ENCODE data around the gene DMKN. TPM values are rescaled to one million over a fixed set of nuclear protein-coding genes. Genes with fewer than 3 reads are reported as not detected.
A peak's percentile ranks its signal among the peaks of the same experiment; 100 is the strongest.

DMKN gene
- polyA plus RNA-seq, 2 of the 4 experiments (the other 2 are of a cell fraction) = 21.5 to 40.6 TPM

DNA sequence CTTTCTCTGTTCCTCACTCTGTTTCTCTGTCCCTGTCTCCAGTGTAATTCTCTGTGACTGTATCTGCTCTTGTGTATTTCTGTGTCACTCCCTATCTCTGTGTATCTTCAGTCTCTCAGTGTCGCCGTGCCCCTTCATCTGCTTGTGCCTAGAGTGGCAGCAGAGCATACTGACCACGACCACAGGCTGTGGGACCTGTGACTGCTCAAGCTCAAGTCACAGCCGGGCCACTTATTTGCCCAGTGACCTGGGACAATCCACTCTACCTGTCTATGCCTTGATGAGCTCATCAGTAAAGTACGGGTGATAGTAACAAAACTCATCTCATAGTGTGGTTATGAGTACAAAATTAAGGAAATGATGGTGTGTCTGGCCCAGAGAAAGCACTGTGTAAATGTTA, 40.6 kb upstream of the DMKN start:
- CTCF ChIA-PET = interaction anchor here (0.7 to 3.2 kb wide), 3 partner anchors 11 to 58 kb away, joined by 3 to 29 read pairs (median 22); partner anchors contain the start of gene HAUS5
- no peak for ATAC-seq
- FAIRE-seq = no peak
- Histone ChIP-seq H3K4me2 (no peak overlapping the region), H3K4me1 (0 out of 3 replicates have a peak, but pooled peaks cover 6% of the 10 kb centered on the region), H3K4me3 (no peak overlapping the region), H3K27ac (no peak overlapping the region), H3K9me3 (no peaks in the 10 kb centered on the region)
- WGBS (ENCODE audit: missing lambda C conversion rate) = 44% methylated on average over 5 of the region's 5 CpGs
- TF ChIP-seq KDM1A (IDR thresholded peaks at IDR 0.05; ENCODE audit: low read depth) (no peak), HOXA7 (CRISPR knock-in tag; IDR thresholded peaks at IDR 0.05) (no peak), ZNF302 (CRISPR knock-in tag; IDR thresholded peaks at IDR 0.05) (no peak), JUN (IDR thresholded peaks at IDR 0.05) (no peak)
- TF ChIP-seq, protein P1, sequence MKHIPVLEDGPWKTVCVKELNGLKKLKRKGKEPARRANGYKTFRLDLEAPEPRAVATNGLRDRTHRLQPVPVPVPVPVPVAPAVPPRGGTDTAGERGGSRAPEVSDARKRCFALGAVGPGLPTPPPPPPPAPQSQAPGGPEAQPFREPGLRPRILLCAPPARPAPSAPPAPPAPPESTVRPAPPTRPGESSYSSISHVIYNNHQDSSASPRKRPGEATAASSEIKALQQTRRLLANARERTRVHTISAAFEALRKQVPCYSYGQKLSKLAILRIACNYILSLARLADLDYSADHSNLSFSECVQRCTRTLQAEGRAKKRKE (CRISPR knock-in tag; IDR thresholded peaks at IDR 0.05; ENCODE audit: low read depth) = no peak
- no peak for DNase-seq (ENCODE audit: low read depth in 1 of 2, low spot score in 1 of 2)
- POLR2A ChIA-PET = no interaction called here

DNA sequence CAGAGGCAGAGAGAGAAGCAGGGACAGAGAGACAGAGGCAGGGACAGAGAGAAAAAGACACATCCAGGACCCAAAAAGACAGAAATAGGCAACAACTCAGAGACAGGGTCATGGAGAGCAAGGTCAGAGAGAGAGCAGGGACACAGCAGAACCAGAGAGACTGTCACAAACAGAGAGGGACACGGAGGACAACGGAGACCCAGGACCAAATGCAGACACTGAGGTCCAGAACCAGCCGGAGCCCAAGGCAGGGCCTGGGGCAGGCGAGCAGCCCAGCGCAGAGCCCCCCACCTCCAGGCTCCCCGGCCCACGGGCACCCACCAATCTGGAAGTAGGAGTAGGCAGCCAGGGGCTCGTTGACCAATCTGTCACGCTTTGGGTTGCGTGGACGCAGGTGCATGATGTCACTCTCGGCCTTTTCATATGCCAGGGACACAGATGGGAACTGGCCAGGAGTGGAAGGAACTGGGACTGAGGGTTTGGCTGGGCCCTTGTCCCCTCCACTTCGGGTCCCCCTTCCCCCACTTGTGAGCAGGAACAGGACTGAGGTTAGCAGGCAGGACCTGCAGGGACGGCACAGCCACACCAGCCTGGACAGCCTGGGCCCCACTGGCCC, 40.0 kb upstream of the DMKN start:
- Histone ChIP-seq H3K9me3 (no peaks in the 10 kb centered on the region), H3K27ac (no peak overlapping the region), H3K4me3 (no peak overlapping the region), H3K4me2 (no peak overlapping the region), H3K4me1 (0 out of 3 replicates have a peak, but pooled peaks cover 4% of the 10 kb centered on the region)
- ChIA-PET POLR2A (no interaction called here), CTCF (interaction anchor here (0.7 to 3.0 kb wide), 2 partner anchors 12 to 43 kb away, joined by 3 to 22 read pairs; no protein-coding TSS in a partner anchor)
- TF ChIP-seq FOSL2 (IDR thresholded peaks at IDR 0.05) = no peak
- TF ChIP-seq FOSL2 (CRISPR knock-in tag; IDR thresholded peaks at IDR 0.05) = no peak
- TF ChIP-seq CHD4 (IDR thresholded peaks at IDR 0.05; ENCODE audit: borderline replicate concordance) = no peak
- TF ChIP-seq, protein P2, sequence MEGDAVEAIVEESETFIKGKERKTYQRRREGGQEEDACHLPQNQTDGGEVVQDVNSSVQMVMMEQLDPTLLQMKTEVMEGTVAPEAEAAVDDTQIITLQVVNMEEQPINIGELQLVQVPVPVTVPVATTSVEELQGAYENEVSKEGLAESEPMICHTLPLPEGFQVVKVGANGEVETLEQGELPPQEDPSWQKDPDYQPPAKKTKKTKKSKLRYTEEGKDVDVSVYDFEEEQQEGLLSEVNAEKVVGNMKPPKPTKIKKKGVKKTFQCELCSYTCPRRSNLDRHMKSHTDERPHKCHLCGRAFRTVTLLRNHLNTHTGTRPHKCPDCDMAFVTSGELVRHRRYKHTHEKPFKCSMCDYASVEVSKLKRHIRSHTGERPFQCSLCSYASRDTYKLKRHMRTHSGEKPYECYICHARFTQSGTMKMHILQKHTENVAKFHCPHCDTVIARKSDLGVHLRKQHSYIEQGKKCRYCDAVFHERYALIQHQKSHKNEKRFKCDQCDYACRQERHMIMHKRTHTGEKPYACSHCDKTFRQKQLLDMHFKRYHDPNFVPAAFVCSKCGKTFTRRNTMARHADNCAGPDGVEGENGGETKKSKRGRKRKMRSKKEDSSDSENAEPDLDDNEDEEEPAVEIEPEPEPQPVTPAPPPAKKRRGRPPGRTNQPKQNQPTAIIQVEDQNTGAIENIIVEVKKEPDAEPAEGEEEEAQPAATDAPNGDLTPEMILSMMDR (IDR thresholded peaks at IDR 0.05) = no peak
- no peak for TF ChIP-seq RCOR1 (IDR thresholded peaks at IDR 0.05; ENCODE audit: low read depth, low read length)
- no peak for TF ChIP-seq GATA3 (IDR thresholded peaks at IDR 0.05; ENCODE audit: borderline replicate concordance)
- TF ChIP-seq HEYL (CRISPR knock-in tag; IDR thresholded peaks at IDR 0.05) = no peak
- TF ChIP-seq, protein P3, sequence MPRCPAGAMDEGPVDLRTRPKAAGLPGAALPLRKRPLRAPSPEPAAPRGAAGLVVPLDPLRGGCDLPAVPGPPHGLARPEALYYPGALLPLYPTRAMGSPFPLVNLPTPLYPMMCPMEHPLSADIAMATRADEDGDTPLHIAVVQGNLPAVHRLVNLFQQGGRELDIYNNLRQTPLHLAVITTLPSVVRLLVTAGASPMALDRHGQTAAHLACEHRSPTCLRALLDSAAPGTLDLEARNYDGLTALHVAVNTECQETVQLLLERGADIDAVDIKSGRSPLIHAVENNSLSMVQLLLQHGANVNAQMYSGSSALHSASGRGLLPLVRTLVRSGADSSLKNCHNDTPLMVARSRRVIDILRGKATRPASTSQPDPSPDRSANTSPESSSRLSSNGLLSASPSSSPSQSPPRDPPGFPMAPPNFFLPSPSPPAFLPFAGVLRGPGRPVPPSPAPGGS (IDR thresholded peaks at IDR 0.05) = no peak
- no peak for TF ChIP-seq FOXS1 (CRISPR knock-in tag; IDR thresholded peaks at IDR 0.05)
- DNase-seq (ENCODE audit: low read depth in 1 of 2, low spot score in 1 of 2) = no peak
- FAIRE-seq = no peak
- WGBS (ENCODE audit: missing lambda C conversion rate) = 57% methylated on average over 14 of the region's 14 CpGs
- ATAC-seq = no peak

DNA sequence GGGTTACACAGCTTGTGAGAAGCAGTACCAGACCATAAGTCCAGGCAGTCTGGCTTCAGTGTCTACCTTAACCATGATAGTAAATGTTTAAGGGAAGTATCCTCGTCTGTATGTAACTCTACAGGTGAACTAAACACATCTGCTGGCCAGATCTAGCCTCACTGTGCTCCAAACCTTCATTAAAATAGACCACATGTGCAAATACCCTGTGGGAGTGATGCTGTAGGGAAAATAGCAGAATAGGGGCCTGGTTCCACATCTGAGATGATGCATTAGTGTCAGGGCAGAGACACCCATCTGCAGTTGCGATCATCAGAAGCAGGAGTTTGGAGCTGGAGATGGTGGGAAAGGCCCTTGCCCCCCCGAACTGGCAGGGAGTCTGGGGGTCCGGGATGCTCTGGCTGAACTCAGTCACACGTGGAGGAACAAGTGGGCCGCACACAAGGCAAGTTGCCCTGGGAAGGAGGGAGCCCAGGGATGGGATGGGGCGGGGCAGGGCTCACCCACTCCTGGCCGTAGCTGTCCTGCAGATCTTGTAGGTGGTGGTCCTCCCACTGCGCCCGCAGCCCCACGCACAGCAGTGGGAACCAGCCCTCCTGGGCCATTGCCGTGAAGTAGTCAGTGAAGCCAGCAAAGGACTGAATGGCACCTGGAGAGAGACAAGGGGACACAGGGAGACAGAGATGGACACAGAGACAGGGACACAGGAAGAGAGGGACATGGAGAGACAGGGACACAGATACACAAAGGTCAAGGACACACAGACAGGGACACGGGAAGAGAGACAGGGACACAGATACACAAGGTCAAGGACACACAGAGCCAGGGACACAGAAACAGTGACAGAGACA, 39.3 kb upstream of the DMKN start:
- 56% methylated on average over 13 of the region's 13 CpGs for WGBS (ENCODE audit: missing lambda C conversion rate)
- Histone ChIP-seq H3K27ac (no peak overlapping the region), H3K4me1 (no peaks in the 10 kb centered on the region), H3K9me3 (no peaks in the 10 kb centered on the region), H3K4me3 (no peak overlapping the region), H3K4me2 (no peak overlapping the region)
- FAIRE-seq (peak; percentile 76), ATAC-seq (no peak), DNase-seq (ENCODE audit: low read depth in 1 of 2, low spot score in 1 of 2) (no peak)
- CTCF ChIA-PET = interaction anchor here (0.8 to 1.3 kb wide), 5 partner anchors 10 to 108 kb away, joined by 3 to 5 read pairs (median 3); partner anchors contain the start of gene ATP4A
- POLR2A ChIA-PET = interaction anchor here (0.7 kb wide), 1 partner anchor 79 kb away, joined by 3 read pairs; no protein-coding TSS in a partner anchor
- TF ChIP-seq HEYL (CRISPR knock-in tag; IDR thresholded peaks at IDR 0.05) (no peak), CBX8 (IDR thresholded peaks at IDR 0.05) (no peak), ZC3H11A (IDR thresholded peaks at IDR 0.05) (no peak), TFCP2L1 (CRISPR knock-in tag; IDR thresholded peaks at IDR 0.05) (no peak), KDM5A (IDR thresholded peaks at IDR 0.05) (no peak), CHD2 (IDR thresholded peaks at IDR 0.05; ENCODE audit: low read length, partially characterized antibody) (no peak), FOSL2 (IDR thresholded peaks at IDR 0.05) (no peak), FOSL2 (CRISPR knock-in tag; IDR thresholded peaks at IDR 0.05) (no peak), EHMT2 (IDR thresholded peaks at IDR 0.05; ENCODE audit: low read depth) (no peak), RARB (CRISPR knock-in tag; IDR thresholded peaks at IDR 0.05) (no peak), POLR2A (IDR thresholded peaks at IDR 0.05; ENCODE audit: low read length) (no peak), NPAS2 (CRISPR knock-in tag; IDR thresholded peaks at IDR 0.05; ENCODE audit: borderline replicate concordance) (no peak), FOSB (CRISPR knock-in tag; IDR thresholded peaks at IDR 0.05) (no peak), HOXB13 (CRISPR knock-in tag; IDR thresholded peaks at IDR 0.05; ENCODE audit: low read depth) (no peak)
- TF ChIP-seq, protein P4, sequence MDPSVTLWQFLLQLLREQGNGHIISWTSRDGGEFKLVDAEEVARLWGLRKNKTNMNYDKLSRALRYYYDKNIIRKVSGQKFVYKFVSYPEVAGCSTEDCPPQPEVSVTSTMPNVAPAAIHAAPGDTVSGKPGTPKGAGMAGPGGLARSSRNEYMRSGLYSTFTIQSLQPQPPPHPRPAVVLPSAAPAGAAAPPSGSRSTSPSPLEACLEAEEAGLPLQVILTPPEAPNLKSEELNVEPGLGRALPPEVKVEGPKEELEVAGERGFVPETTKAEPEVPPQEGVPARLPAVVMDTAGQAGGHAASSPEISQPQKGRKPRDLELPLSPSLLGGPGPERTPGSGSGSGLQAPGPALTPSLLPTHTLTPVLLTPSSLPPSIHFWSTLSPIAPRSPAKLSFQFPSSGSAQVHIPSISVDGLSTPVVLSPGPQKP (IDR thresholded peaks at IDR 0.05; ENCODE audit: low read depth, low read length) = no peak
- TF ChIP-seq, protein P5, sequence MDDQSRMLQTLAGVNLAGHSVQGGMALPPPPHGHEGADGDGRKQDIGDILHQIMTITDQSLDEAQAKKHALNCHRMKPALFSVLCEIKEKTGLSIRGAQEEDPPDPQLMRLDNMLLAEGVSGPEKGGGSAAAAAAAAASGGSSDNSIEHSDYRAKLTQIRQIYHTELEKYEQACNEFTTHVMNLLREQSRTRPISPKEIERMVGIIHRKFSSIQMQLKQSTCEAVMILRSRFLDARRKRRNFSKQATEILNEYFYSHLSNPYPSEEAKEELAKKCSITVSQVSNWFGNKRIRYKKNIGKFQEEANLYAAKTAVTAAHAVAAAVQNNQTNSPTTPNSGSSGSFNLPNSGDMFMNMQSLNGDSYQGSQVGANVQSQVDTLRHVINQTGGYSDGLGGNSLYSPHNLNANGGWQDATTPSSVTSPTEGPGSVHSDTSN (IDR thresholded peaks at IDR 0.05) = no peak
